Smooth muscle cell (in vitro differentiated cells): Measurements from ENCODE around the gene ATF2. TPM values are rescaled to one million over a fixed set of nuclear protein-coding genes. Genes with fewer than 3 reads are reported as not detected.
A peak's percentile ranks its signal among the peaks of the same experiment; 100 is the strongest.

Experiments used
- DNase-seq: peaks from one replicate; lab custom pipeline; 2025; ENCODE audit not compliant: unreplicated experiment; lab: John Stamatoyannopoulos, UW
- H2AFZ ChIP-seq: fragments of 200-600 bp; sonication (generic); 2 replicates; pipeline ENCODE4 v1.6.0; 2016; ENCODE audit warnings: antibody characterized with exemption, low read depth, mild to moderate bottlenecking
- H3F3A ChIP-seq: fragments of 200-600 bp; sonication (generic); 2 replicates; pipeline ENCODE4 v1.6.0; 2017; ENCODE audit warnings: antibody characterized with exemption, low read depth
- H3K27ac ChIP-seq: fragments of 200-600 bp; sonication (generic); 2 replicates; pipeline ENCODE4 v1.5.1; 2016; ENCODE audit warnings: low read depth, mild to moderate bottlenecking
- H3K27me3 ChIP-seq: fragments of 200-600 bp; sonication (generic); 2 replicates; pipeline ENCODE4 v1.6.1; 2016; ENCODE audit warnings: low read depth, mild to moderate bottlenecking
- H3K36me3 ChIP-seq: fragments of 200-600 bp; sonication (generic); 2 replicates; pipeline ENCODE4 v1.5.1; 2016; ENCODE audit warnings: low read depth
- H3K4me1 ChIP-seq: fragments of 200-600 bp; sonication (generic); 2 replicates; pipeline ENCODE4 v1.5.1; 2016; ENCODE audit warnings: low read depth
- H3K4me2 ChIP-seq: fragments of 200-600 bp; sonication (generic); 2 replicates; pipeline ENCODE4 v1.6.0; 2016; ENCODE audit warnings: mild to moderate bottlenecking
- H3K4me3 ChIP-seq: fragments of 200-600 bp; sonication (generic); 2 replicates; pipeline ENCODE4 v1.5.1; 2016; ENCODE audit warnings: mild to moderate bottlenecking
- H3K79me2 ChIP-seq: fragments of 200-600 bp; sonication (generic); 2 replicates; pipeline ENCODE4 v1.6.0; 2016; ENCODE audit warnings: low read depth, mild to moderate bottlenecking
- H3K9ac ChIP-seq: fragments of 200-600 bp; sonication (generic); 2 replicates; pipeline ENCODE4 v1.6.0; 2016; ENCODE audit warnings: low read depth
- H3K9me3 ChIP-seq: fragments of 200-600 bp; sonication (generic); replicated peaks from 2 replicates; pipeline ENCODE4 v1.5.1; 2016; ENCODE audit warnings: low read depth
- H4K20me1 ChIP-seq: fragments of 200-600 bp; sonication (generic); 2 replicates; pipeline ENCODE4 v1.6.0; 2016; ENCODE audit warnings: low read depth
- CTCF ChIP-seq: fragments of 200-600 bp; sonication (generic); IDR thresholded peaks from 2 replicates; pipeline ENCODE4 v1.5.1; 2017; ENCODE audit warnings: borderline replicate concordance, mild to moderate bottlenecking, antibody characterized with exemption; ENCODE audit not compliant: insufficient read depth, poor library complexity, severe bottlenecking
- WGBS: methylation state at CpG from one replicate; pipeline ENCODE4 v1.1.7; 2016; ENCODE audit warnings: low lambda C conversion rate; 5-methylcytosine and 5-hydroxymethylcytosine counted together
- polyA plus RNA-seq: library from polyadenylated mRNA; unstranded; fragments of >200 nt; fragmentation: Nextera tagmentation; extraction: Ambion mirVana; gene quantifications from 2 replicates; pipeline ENCODE4 v1.2.1, GENCODE V29; 2016
- total RNA-seq: library from RNA; depleted of rRNA; stranded (reverse); fragments of >200 nt; gene quantifications from 2 replicates; pipeline ENCODE4 v1.2.3, GENCODE V29; 2014

Gene ATF2
- total and polyA plus RNA-seq, 2 experiments from 2014 or later, result 28.0 to 59.6 TPM

DNA sequence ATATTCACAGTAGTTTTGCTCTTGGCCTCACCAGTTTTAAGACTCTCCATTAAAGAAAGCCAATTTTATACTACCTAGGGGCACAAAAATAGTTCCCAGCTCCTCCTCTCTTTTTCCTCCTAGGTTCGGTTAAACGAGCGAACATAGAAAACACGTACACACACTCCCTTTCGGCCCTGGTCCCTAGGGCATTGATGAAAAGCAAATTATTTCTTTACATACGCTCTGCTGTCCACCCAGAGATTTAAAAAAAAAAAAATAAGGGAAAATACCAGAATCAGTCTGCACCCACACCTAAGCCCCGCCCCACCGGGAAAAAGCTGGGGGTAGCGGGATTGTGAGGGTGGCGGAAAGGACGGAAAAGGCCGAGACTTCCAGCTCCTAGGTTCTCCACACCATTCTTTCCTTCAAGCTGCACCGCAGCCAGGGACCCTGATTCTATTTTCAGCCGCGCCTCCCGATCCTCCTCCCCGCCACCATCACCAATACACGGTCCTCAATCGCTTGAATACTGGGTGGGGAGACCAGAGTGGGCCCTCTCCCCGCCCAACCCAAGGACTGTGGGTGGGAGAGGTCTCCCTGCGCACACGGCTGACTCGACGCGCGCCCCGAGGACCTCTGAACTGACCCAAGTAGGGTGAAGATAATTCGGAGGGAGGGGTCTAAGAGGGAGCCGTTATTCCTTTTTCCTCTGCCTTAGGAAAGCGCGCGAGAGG is 769 bp downstream of the ATF2 start:
- no peak for DNase-seq
- no peak for TF ChIP-seq CTCF
- peak overlapping the region; percentile 94 for H3K4me3 ChIP-seq
- peak overlapping the region; percentile 99 for H3K9ac ChIP-seq
- H3K27ac ChIP-seq, result peak overlapping the region; percentile 92
- H3K4me1 ChIP-seq, result peaks cover 7% of the 10 kb centered on the region
- WGBS, result 1% methylated on average over 32 of the region's 32 CpGs
- H3K79me2 ChIP-seq, result peaks cover 62% of the 10 kb centered on the region
- H3K36me3 ChIP-seq, result no peaks in the 10 kb centered on the region
- H3K4me2 ChIP-seq, result peak overlapping the region; percentile 98
- H3F3A ChIP-seq, result no peaks in the 10 kb centered on the region
- peaks cover 45% of the 10 kb centered on the region for H4K20me1 ChIP-seq
- no peaks in the 10 kb centered on the region for H3K9me3 ChIP-seq
- H3K27me3 ChIP-seq, result no peaks in the 10 kb centered on the region
- peak overlapping the region; percentile 97 for H2AFZ ChIP-seq

DNA sequence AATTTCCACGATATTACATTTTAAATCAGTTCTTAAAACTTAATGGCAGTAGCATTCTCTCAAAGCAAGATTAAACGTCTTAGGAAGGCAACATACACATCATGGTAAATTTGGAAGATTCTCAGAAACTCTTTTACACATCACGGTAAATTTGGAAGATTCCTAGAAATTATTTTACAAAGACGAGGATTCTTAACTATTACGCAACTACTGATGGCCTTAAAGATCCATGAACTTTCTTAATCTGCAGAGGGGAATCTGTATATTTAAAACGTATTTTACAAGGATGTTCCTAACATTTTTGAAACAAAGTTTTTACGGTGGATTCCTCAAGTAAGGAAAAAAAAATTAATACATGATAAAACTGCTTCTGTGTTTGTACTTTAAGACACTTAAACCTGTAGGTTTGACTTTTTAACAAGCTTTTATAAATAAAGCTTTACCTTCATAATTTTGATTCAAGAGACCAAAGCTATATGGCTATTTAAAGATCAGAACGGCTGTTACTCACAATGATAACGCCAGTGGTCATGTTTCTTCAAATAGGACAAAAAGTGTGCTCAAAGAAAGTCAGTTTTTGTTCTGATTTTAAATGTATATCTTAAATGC is 1.7 kb downstream of the ATF2 start:
- peak overlapping the region; percentile 92 for H3K27ac ChIP-seq
- 16% methylated on average over 9 of the region's 9 CpGs for WGBS
- H3K36me3 ChIP-seq, result no peaks in the 10 kb centered on the region
- no peak for DNase-seq
- H3K4me2 ChIP-seq, result peak overlapping the region; percentile 98
- peak overlapping the region; percentile 94 for H3K4me3 ChIP-seq
- peak overlapping the region; percentile 99 for H3K9ac ChIP-seq
- TF ChIP-seq CTCF, result no peak
- H3K27me3 ChIP-seq, result no peaks in the 10 kb centered on the region
- H3K9me3 ChIP-seq, result no peaks in the 10 kb centered on the region
- no peaks in the 10 kb centered on the region for H3F3A ChIP-seq
- peaks cover 71% of the 10 kb centered on the region for H3K79me2 ChIP-seq
- peaks cover 54% of the 10 kb centered on the region for H4K20me1 ChIP-seq
- H2AFZ ChIP-seq, result no peak overlapping the region
- peaks cover 8% of the 10 kb centered on the region for H3K4me1 ChIP-seq

- Histone ChIP-seq H3K27ac (no peak overlapping the region), H4K20me1 (peaks cover 74% of the 10 kb centered on the region), H3K36me3 (no peaks in the 10 kb centered on the region), H3K27me3 (no peaks in the 10 kb centered on the region), H3K9ac (no peak overlapping the region), H3K9me3 (no peaks in the 10 kb centered on the region), H3K79me2 (peaks cover 91% of the 10 kb centered on the region), H2AFZ (no peak overlapping the region), H3F3A (no peaks in the 10 kb centered on the region), H3K4me1 (peaks cover 11% of the 10 kb centered on the region), H3K4me3 (no peak overlapping the region), H3K4me2 (no peak overlapping the region)
- WGBS, result 97% methylated on average over 8 of the region's 8 CpGs
- no peak for TF ChIP-seq CTCF
- no peak for DNase-seq
Measured at GRCh38 chr2:175164235-175164634, 3.8 kb downstream of the ATF2 start.
